PFSK-1 (cell line): ENCODE measurements around the gene SCMH1.

Source experiments
- FOXP2 ChIP-seq: optimal IDR thresholded peaks from 2 replicates; pipeline ENCODE3; 2011; ENCODE audit warnings: borderline replicate concordance, control low read depth, inconsistent platforms; ENCODE audit not compliant: insufficient read depth; ENCODE audit errors: extremely low read length, extremely low read depth
- POLR2AphosphoS5 ChIP-seq: IDR thresholded peaks from 2 replicates; pipeline ENCODE4 v1.6.1; 2012; ENCODE audit warnings: low read depth, mild to moderate bottlenecking, control low read depth, low read length, moderate library complexity
- SIN3A ChIP-seq: IDR thresholded peaks from 2 replicates; pipeline ENCODE4 v1.6.1; 2012; ENCODE audit warnings: mild to moderate bottlenecking, low read length, moderate library complexity, borderline replicate concordance; ENCODE audit not compliant: insufficient read depth
- TAF1 ChIP-seq: IDR thresholded peaks from 2 replicates; pipeline ENCODE4 v1.6.1; 2012; ENCODE audit warnings: low read length, control low read depth, borderline replicate concordance; ENCODE audit not compliant: insufficient read depth
- TF ChIP-seq, protein P1 (sequence below), 2 experiments: IDR thresholded peaks; 2 replicates each; pipeline versions ENCODE4 v1.6.1 to v1.8.0; 2011 to 2012; ENCODE audit warnings: low read depth in 2 of 2, low read length in 2 of 2, control low read depth in 1 of 2, inconsistent platforms in 1 of 2, mild to moderate bottlenecking in 1 of 2, moderate library complexity in 1 of 2; ENCODE audit not compliant: insufficient read depth in 1 of 2

The SCMH1 gene

DNA sequence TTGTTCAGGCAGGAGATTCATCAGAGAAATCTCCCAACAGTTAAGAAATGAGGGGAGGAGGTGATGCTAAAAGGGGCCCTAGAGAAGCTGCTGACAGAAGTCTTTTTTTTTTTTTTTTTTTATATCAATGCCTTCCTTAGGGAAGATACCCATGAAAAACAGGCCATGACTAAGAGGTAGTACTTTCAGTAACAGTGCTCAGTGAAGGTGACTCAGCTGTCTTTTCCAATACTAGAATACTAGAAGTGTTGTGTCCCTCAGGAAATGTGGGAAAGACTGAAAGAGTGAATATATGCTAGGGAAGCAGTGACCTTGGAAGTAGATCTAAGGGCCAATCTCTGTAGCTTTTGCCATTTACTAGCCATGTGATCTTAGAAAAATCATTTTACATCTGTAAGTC is 168.1 kb downstream of the SCMH1 start:
- TF ChIP-seq POLR2AphosphoS5 (no peak), FOXP2 (no peak), TAF1 (no peak), SIN3A (no peak)
- TF ChIP-seq, protein P1, sequence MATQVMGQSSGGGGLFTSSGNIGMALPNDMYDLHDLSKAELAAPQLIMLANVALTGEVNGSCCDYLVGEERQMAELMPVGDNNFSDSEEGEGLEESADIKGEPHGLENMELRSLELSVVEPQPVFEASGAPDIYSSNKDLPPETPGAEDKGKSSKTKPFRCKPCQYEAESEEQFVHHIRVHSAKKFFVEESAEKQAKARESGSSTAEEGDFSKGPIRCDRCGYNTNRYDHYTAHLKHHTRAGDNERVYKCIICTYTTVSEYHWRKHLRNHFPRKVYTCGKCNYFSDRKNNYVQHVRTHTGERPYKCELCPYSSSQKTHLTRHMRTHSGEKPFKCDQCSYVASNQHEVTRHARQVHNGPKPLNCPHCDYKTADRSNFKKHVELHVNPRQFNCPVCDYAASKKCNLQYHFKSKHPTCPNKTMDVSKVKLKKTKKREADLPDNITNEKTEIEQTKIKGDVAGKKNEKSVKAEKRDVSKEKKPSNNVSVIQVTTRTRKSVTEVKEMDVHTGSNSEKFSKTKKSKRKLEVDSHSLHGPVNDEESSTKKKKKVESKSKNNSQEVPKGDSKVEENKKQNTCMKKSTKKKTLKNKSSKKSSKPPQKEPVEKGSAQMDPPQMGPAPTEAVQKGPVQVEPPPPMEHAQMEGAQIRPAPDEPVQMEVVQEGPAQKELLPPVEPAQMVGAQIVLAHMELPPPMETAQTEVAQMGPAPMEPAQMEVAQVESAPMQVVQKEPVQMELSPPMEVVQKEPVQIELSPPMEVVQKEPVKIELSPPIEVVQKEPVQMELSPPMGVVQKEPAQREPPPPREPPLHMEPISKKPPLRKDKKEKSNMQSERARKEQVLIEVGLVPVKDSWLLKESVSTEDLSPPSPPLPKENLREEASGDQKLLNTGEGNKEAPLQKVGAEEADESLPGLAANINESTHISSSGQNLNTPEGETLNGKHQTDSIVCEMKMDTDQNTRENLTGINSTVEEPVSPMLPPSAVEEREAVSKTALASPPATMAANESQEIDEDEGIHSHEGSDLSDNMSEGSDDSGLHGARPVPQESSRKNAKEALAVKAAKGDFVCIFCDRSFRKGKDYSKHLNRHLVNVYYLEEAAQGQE (IDR thresholded peaks at IDR 0.05; ENCODE audit: insufficient read depth in 1 of 2, low read depth in 2 of 2, low read length in 2 of 2), result no peak

DNA sequence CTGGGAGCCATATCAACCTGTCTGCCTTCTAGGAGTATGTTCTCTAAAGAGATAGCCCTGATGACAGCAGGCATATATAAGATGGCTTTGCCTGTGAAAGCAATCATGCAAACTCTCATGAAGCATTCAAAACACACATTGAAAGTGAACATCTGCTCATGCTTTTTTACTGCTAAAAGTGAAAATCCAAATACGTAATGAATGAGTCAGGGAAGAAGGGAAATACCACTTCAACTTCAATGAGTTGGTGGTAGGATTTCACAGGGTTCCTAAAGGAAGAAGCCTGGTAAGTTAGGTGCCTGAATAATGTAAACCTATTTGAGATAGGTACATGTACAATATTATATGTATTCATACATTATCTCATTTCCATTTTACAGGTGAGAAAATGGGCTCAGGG is 170.1 kb downstream of the SCMH1 start:
- TF ChIP-seq POLR2AphosphoS5 (no peak), SIN3A (no peak), FOXP2 (no peak), TAF1 (no peak)
- TF ChIP-seq, protein P1 (IDR thresholded peaks at IDR 0.05; ENCODE audit: insufficient read depth in 1 of 2, low read depth in 2 of 2, low read length in 2 of 2), result no peak

DNA sequence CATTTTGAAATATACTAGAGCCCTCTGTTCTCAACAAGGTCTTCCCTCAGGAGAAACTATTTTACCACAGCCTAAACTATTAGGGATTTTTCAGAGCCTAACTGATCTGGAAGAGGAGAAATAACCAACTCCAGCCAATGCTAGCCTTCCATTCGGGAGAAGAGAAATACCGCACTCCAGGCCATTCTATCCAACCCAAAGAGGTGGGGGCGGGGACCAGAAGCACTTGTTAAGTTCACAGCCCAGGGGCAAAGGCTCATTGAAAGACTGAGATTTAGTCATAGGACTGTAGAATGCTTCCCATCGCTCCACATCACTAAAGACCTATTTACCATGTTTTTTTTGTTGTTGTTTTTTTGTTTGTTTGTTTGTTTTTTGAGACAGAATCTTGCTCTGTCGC is 185.2 kb downstream of the SCMH1 start:
- TF ChIP-seq FOXP2, result no peak
- TF ChIP-seq, protein P1 (IDR thresholded peaks at IDR 0.05; ENCODE audit: insufficient read depth in 1 of 2, low read depth in 2 of 2, low read length in 2 of 2), result no peak
- no peak for TF ChIP-seq POLR2AphosphoS5
- TF ChIP-seq TAF1, result no peak
- no peak for TF ChIP-seq SIN3A

DNA sequence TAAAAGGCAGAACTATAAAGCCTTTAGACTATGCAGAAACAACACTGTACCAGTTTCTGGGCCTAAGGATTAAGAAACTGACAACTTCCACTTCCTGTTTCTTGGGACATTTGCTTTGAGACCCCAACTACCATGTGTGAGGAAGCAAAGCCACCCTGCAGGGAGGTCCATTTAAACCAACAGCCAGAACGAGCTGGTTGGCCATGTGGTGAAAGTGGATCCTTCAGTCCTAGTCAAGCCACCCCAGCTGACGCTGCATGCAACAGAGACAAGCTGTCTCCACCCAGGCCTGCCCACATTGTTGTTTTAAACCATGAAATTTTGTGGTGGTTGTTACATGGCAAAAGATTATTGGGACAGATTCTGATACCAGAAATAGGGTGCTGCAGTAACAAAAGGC is 188.8 kb downstream of the SCMH1 start:
- TF ChIP-seq FOXP2 (no peak), POLR2AphosphoS5 (no peak), SIN3A (no peak), TAF1 (no peak)
- TF ChIP-seq, protein P1 (IDR thresholded peaks at IDR 0.05; ENCODE audit: insufficient read depth in 1 of 2, low read depth in 2 of 2, low read length in 2 of 2), result no peak

DNA sequence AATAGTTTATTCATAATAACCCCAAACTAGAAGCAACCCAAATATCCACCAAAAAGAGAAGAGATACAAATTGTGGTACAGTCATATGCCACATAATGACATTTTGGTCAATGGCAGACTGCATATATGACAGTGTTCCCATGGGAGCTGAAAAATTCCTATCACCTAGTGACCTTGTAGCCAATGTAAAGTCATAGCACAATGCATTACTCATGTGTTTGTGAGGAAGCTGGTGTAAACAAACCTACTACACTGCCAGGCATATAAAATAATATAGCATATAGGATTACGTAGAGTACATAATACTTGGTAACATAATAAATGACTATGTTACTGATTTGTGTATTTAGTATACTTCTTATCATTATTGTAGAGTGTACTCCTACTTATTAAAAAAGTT is 191.1 kb downstream of the SCMH1 start:
- TF ChIP-seq POLR2AphosphoS5, result no peak
- TF ChIP-seq TAF1, result no peak
- no peak for TF ChIP-seq FOXP2
- TF ChIP-seq, protein P1 (IDR thresholded peaks at IDR 0.05; ENCODE audit: insufficient read depth in 1 of 2, low read depth in 2 of 2, low read length in 2 of 2), result no peak
- no peak for TF ChIP-seq SIN3A
